ENCODE measurements around the gene SUMF1.

DNA sequence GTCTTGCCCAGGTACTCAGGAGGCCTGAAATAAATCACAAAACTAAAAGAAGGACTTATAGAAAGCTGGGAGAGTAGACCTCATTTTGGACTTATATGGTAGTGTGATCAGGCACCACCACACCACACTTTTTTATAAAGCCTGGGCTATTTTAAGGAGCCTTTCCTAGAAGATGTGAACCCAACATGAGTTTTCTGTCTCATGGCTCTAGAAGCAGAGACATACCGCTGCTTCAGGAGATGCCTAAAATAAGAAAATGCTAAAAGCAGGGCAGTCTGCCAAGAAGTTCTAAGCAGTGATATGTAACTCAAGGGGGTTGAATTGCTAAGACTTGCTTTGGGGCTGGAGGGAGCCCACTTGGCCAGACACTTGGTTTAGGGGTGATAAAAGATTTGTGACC, 49.6 kb downstream of the SUMF1 start:
- TF ChIP-seq, protein P1, sequence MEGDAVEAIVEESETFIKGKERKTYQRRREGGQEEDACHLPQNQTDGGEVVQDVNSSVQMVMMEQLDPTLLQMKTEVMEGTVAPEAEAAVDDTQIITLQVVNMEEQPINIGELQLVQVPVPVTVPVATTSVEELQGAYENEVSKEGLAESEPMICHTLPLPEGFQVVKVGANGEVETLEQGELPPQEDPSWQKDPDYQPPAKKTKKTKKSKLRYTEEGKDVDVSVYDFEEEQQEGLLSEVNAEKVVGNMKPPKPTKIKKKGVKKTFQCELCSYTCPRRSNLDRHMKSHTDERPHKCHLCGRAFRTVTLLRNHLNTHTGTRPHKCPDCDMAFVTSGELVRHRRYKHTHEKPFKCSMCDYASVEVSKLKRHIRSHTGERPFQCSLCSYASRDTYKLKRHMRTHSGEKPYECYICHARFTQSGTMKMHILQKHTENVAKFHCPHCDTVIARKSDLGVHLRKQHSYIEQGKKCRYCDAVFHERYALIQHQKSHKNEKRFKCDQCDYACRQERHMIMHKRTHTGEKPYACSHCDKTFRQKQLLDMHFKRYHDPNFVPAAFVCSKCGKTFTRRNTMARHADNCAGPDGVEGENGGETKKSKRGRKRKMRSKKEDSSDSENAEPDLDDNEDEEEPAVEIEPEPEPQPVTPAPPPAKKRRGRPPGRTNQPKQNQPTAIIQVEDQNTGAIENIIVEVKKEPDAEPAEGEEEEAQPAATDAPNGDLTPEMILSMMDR (IDR thresholded peaks at IDR 0.05; ENCODE audit: low read length), result no peak
- TF ChIP-seq EZH2 (IDR thresholded peaks at IDR 0.05; ENCODE audit: borderline replicate concordance, low read length), result no peak

Data from OCI-LY1 (cell line).